K562 (cell line): ENCODE results near the gene SLC48A1. TPM values are rescaled to one million over a fixed set of nuclear protein-coding genes. Genes with fewer than 3 reads are reported as not detected.

Experiments
- CBX5 ChIP-seq: IDR thresholded peaks from 2 replicates; pipeline ENCODE4 v1.6.1; 2014; ENCODE audit warnings: low read depth, borderline replicate concordance
- CHD2 ChIP-seq: IDR thresholded peaks from 2 replicates; pipeline ENCODE4 v1.6.1; 2011; ENCODE audit warnings: low read depth, low read length
- FOXM1 ChIP-seq, 2 experiments: fragments of 450-650 bp in 1 of 2; sonication (generic) in 1 of 2; formaldehyde crosslinking in 1 of 2; IDR thresholded peaks; 2 replicates each; pipeline versions ENCODE4 v1.6.1 to v1.9.0; 2017 to 2022; ENCODE audit warnings: low read depth in 2 of 2, mild to moderate bottlenecking in 2 of 2, missing genetic modification reagents in 1 of 2, moderate library complexity in 1 of 2
- NR1H2 ChIP-seq: sonication (generic); formaldehyde crosslinking; IDR thresholded peaks from 2 replicates; pipeline ENCODE4 v1.4.0; 2020; ENCODE audit warnings: mild to moderate bottlenecking, missing genetic modification reagents
- OTX1 ChIP-seq: fragments of 450-650 bp; formaldehyde crosslinking; IDR thresholded peaks from 2 replicates; pipeline ENCODE4 v1.4.0; 2022; ENCODE audit warnings: mild to moderate bottlenecking
- RERE ChIP-seq: sonication (generic); formaldehyde crosslinking; IDR thresholded peaks from 2 replicates; pipeline ENCODE4 v1.8.0; 2023; ENCODE audit warnings: missing genetic modification reagents, mild to moderate bottlenecking, borderline replicate concordance
- ZNF707 ChIP-seq: fragments of 250-450 bp; sonication (Bioruptor Pico); conservative IDR thresholded peaks from 2 replicates; pipeline ENCODE4 v1.8.0; 2022; ENCODE audit warnings: inconsistent platforms, mild to moderate bottlenecking, moderate library complexity
- ZNF79 ChIP-seq: fragments of 250-450 bp; sonication (Bioruptor Pico); IDR thresholded peaks from 2 replicates; pipeline ENCODE4 v1.4.0; 2020; ENCODE audit warnings: low read depth, mild to moderate bottlenecking, moderate library complexity
- polyA plus RNA-seq, 8 experiments: library from polyadenylated mRNA; depleted of rRNA in 4 of 8; stranded (reverse) in 5 of 8; unstranded in 3 of 8; fragments of >200 nt; fragmentation: Nextera tagmentation in 2 of 8; fragmentation: Illumina TruSeq in 1 of 8; extraction: Ambion mirVana in 2 of 8; extraction: Trizol in 1 of 8; gene quantifications; 2 replicates each; pipeline versions ENCODE4 v1.2.1 to v1.2.3, GENCODE V29; 2011 to 2014; ENCODE audit warnings: inconsistent platforms in 1 of 8, missing spikeins in 1 of 8
- total RNA-seq, 7 experiments: library from RNA; depleted of rRNA in 6 of 7; stranded (reverse); fragments of >200 nt in 6 of 7; fragmentation: Illumina TruSeq in 2 of 7; extraction: Trizol in 2 of 7; gene quantifications; 2 replicates each; pipeline versions ENCODE4 v1.2.1 to v1.2.3, GENCODE V29; 2011 to 2021; ENCODE audit warnings: low replicate concordance in 1 of 7
- TF ChIP-seq, protein P1 (sequence below): fragments of 250-450 bp; sonication (Bioruptor Pico); IDR thresholded peaks from 2 replicates; pipeline ENCODE4 v1.8.0; 2022; ENCODE audit warnings: moderate library complexity, mild to moderate bottlenecking, inconsistent platforms
- TF ChIP-seq, protein P2 (sequence below): fragments of 450-650 bp; IDR thresholded peaks from 2 replicates; pipeline ENCODE4 v1.6.1; 2016; ENCODE audit warnings: mild to moderate bottlenecking, moderate library complexity

The SLC48A1 gene
- total and polyA plus RNA-seq, 9 of the 15 experiments (the other 6 are each of a cell fraction or from before 2014, with no cell fraction given), result 10.7 to 37.5 (median 18.7) TPM

GRCh38 chr12:47828976-47829482 lies 56.0 kb downstream of the SLC48A1 start (continued):
- no peak for TF ChIP-seq RERE
- TF ChIP-seq NR1H2 (CRISPR knock-in tag), result no peak
- TF ChIP-seq CBX5, result no peak
- TF ChIP-seq, protein P1, sequence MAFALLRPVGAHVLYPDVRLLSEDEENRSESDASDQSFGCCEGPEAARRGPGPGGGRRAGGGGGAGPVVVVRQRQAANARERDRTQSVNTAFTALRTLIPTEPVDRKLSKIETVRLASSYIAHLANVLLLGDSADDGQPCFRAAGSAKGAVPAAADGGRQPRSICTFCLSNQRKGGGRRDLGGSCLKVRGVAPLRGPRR (CRISPR knock-in tag), result no peak
- peak; percentile 36; the same call in 1 of the 2 replicates for TF ChIP-seq CHD2
- TF ChIP-seq ZNF79, result no peak
- TF ChIP-seq OTX1 (CRISPR knock-in tag), result no peak
- no peak for TF ChIP-seq ZNF707 (CRISPR knock-in tag)
- TF ChIP-seq, protein P2, sequence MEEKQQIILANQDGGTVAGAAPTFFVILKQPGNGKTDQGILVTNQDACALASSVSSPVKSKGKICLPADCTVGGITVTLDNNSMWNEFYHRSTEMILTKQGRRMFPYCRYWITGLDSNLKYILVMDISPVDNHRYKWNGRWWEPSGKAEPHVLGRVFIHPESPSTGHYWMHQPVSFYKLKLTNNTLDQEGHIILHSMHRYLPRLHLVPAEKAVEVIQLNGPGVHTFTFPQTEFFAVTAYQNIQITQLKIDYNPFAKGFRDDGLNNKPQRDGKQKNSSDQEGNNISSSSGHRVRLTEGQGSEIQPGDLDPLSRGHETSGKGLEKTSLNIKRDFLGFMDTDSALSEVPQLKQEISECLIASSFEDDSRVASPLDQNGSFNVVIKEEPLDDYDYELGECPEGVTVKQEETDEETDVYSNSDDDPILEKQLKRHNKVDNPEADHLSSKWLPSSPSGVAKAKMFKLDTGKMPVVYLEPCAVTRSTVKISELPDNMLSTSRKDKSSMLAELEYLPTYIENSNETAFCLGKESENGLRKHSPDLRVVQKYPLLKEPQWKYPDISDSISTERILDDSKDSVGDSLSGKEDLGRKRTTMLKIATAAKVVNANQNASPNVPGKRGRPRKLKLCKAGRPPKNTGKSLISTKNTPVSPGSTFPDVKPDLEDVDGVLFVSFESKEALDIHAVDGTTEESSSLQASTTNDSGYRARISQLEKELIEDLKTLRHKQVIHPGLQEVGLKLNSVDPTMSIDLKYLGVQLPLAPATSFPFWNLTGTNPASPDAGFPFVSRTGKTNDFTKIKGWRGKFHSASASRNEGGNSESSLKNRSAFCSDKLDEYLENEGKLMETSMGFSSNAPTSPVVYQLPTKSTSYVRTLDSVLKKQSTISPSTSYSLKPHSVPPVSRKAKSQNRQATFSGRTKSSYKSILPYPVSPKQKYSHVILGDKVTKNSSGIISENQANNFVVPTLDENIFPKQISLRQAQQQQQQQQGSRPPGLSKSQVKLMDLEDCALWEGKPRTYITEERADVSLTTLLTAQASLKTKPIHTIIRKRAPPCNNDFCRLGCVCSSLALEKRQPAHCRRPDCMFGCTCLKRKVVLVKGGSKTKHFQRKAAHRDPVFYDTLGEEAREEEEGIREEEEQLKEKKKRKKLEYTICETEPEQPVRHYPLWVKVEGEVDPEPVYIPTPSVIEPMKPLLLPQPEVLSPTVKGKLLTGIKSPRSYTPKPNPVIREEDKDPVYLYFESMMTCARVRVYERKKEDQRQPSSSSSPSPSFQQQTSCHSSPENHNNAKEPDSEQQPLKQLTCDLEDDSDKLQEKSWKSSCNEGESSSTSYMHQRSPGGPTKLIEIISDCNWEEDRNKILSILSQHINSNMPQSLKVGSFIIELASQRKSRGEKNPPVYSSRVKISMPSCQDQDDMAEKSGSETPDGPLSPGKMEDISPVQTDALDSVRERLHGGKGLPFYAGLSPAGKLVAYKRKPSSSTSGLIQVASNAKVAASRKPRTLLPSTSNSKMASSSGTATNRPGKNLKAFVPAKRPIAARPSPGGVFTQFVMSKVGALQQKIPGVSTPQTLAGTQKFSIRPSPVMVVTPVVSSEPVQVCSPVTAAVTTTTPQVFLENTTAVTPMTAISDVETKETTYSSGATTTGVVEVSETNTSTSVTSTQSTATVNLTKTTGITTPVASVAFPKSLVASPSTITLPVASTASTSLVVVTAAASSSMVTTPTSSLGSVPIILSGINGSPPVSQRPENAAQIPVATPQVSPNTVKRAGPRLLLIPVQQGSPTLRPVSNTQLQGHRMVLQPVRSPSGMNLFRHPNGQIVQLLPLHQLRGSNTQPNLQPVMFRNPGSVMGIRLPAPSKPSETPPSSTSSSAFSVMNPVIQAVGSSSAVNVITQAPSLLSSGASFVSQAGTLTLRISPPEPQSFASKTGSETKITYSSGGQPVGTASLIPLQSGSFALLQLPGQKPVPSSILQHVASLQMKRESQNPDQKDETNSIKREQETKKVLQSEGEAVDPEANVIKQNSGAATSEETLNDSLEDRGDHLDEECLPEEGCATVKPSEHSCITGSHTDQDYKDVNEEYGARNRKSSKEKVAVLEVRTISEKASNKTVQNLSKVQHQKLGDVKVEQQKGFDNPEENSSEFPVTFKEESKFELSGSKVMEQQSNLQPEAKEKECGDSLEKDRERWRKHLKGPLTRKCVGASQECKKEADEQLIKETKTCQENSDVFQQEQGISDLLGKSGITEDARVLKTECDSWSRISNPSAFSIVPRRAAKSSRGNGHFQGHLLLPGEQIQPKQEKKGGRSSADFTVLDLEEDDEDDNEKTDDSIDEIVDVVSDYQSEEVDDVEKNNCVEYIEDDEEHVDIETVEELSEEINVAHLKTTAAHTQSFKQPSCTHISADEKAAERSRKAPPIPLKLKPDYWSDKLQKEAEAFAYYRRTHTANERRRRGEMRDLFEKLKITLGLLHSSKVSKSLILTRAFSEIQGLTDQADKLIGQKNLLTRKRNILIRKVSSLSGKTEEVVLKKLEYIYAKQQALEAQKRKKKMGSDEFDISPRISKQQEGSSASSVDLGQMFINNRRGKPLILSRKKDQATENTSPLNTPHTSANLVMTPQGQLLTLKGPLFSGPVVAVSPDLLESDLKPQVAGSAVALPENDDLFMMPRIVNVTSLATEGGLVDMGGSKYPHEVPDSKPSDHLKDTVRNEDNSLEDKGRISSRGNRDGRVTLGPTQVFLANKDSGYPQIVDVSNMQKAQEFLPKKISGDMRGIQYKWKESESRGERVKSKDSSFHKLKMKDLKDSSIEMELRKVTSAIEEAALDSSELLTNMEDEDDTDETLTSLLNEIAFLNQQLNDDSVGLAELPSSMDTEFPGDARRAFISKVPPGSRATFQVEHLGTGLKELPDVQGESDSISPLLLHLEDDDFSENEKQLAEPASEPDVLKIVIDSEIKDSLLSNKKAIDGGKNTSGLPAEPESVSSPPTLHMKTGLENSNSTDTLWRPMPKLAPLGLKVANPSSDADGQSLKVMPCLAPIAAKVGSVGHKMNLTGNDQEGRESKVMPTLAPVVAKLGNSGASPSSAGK, result peak; percentile 49; the same call in 1 of the 2 replicates
- TF ChIP-seq FOXM1 (IDR thresholded peaks at IDR 0.05; ENCODE audit: low read depth), result no peak
- TF ChIP-seq FOXM1 (CRISPR knock-in tag; IDR thresholded peaks at IDR 0.05; ENCODE audit: low read depth), result no peak
